Lung (tissue), 12 donors: Measurements from ENCODE around the gene AGBL2. TPM values are rescaled to one million over a fixed set of nuclear protein-coding genes. Genes with fewer than 3 reads are reported as not detected.
A peak's percentile ranks its signal among the peaks of the same experiment; 100 is the strongest.
"Not testable (repeated sequence)": the region's sequence is repeated elsewhere in the genome, so short reads cannot be mapped to it uniquely, and the experiment has no call there.

Experiments
- ATAC-seq: fragments of 200-7000 bp; cut with Tn5 transposase; one replicate; pipeline ENCODE4 v1.9.1; 2020; ENCODE audit warnings: moderate number of reproducible peaks; ENCODE audit not compliant: insufficient read depth, low FRiP score
- DNase-seq, 3 donors: peaks; one replicate each; pipeline ENCODE4 v3.0.0-alpha.2; 2013 to 2017
- H3K27ac ChIP-seq, 2 donors: one replicate each; pipeline ENCODE4 v1.5.1; 2013; ENCODE audit warnings: mild to moderate bottlenecking in 2 of 2, moderate library complexity in 2 of 2, control low read depth in 1 of 2, inconsistent platforms in 1 of 2, low read depth in 1 of 2, low read length in 1 of 2
- H3K27me3 ChIP-seq, 3 donors: one replicate each; pipeline ENCODE4 v1.5.1; 2013; ENCODE audit warnings: low read length in 2 of 3; ENCODE audit not compliant: control insufficient read depth in 3 of 3, insufficient read depth in 3 of 3
- H3K36me3 ChIP-seq, 4 donors: one replicate each; pipeline ENCODE4 v1.5.1; 2013; ENCODE audit warnings: low read length in 4 of 4, mild to moderate bottlenecking in 1 of 4, moderate library complexity in 1 of 4; ENCODE audit not compliant: control insufficient read depth in 4 of 4, insufficient read depth in 4 of 4
- H3K4me1 ChIP-seq, 5 donors: one replicate each; pipeline ENCODE4 v1.5.1; 2013; ENCODE audit warnings: low read length in 5 of 5, mild to moderate bottlenecking in 2 of 5, moderate library complexity in 1 of 5; ENCODE audit not compliant: control insufficient read depth in 5 of 5, insufficient read depth in 5 of 5
- H3K4me3 ChIP-seq: one replicate; pipeline ENCODE4 v1.5.1; 2013; ENCODE audit warnings: mild to moderate bottlenecking, control low read depth, moderate library complexity
- H3K9ac ChIP-seq, 2 donors: one replicate each; pipeline ENCODE4 v1.5.1; 2013; ENCODE audit warnings: low read length in 2 of 2, control low read depth in 1 of 2; ENCODE audit not compliant: insufficient read depth in 1 of 2
- H3K9me3 ChIP-seq, 4 donors: one replicate each; pipeline ENCODE4 v1.5.1; 2013; ENCODE audit warnings: low read length in 3 of 4, mild to moderate bottlenecking in 1 of 4, moderate library complexity in 1 of 4; ENCODE audit not compliant: control insufficient read depth in 4 of 4, insufficient read depth in 3 of 4
- WGBS, 2 donors: extraction: QIAGEN DNeasy Blood & Tissue Kit; methylation state at CpG; one replicate each; pipeline ENCODE4 v1.1.7; 2013; 5-methylcytosine and 5-hydroxymethylcytosine counted together
- polyA plus RNA-seq, 2 donors: library from polyadenylated mRNA; stranded (reverse); fragments of 200-250 nt; gene quantifications; one replicate each; pipeline ENCODE4 v1.2.1, GENCODE V29; 2013
- total RNA-seq, 2 donors: library from RNA; depleted of rRNA in 1 of 2; stranded (reverse); fragments of >200 nt in 1 of 2; gene quantifications; one replicate each; pipeline ENCODE4 v1.2.1, GENCODE V29; 2014 to 2021
- TF ChIP-seq, protein P1 (sequence below): IDR thresholded peaks from 2 replicates; pipeline ENCODE4 v1.5.1; 2012; ENCODE audit warnings: mild to moderate bottlenecking; ENCODE audit errors: control extremely low read depth, extremely low read depth
- donor health status: control.
- donor health status: control.
- donor health status: Bipolar disorder and iron deficiency.
- donor health status: healthy.
- donor health status: DM: yes; HTN: yes; CAD: no.

Gene AGBL2
- total and polyA plus RNA-seq, 4 donors: 3.1 to 12.5 (median 7.1) TPM

GRCh38 chr11:47750725-47751124 lies 35.6 kb upstream of the AGBL2 start:
- Histone ChIP-seq H3K36me3 (peaks cover 48 to 62% (median 56%) of the 10 kb centered on the region in 4 donors), H3K9me3 (no peaks in the 10 kb centered on the region), H3K4me1 (no peaks in the 10 kb centered on the region), H3K4me3 (no peak overlapping the region), H3K9ac (no peak overlapping the region), H3K27me3 (no peaks in the 10 kb centered on the region), H3K27ac (no peak overlapping the region)
- DNase-seq (no peak), ATAC-seq (no peak)
- TF ChIP-seq, protein P1, sequence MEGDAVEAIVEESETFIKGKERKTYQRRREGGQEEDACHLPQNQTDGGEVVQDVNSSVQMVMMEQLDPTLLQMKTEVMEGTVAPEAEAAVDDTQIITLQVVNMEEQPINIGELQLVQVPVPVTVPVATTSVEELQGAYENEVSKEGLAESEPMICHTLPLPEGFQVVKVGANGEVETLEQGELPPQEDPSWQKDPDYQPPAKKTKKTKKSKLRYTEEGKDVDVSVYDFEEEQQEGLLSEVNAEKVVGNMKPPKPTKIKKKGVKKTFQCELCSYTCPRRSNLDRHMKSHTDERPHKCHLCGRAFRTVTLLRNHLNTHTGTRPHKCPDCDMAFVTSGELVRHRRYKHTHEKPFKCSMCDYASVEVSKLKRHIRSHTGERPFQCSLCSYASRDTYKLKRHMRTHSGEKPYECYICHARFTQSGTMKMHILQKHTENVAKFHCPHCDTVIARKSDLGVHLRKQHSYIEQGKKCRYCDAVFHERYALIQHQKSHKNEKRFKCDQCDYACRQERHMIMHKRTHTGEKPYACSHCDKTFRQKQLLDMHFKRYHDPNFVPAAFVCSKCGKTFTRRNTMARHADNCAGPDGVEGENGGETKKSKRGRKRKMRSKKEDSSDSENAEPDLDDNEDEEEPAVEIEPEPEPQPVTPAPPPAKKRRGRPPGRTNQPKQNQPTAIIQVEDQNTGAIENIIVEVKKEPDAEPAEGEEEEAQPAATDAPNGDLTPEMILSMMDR: no peak
- WGBS, 2 donors: 86 to 89% methylated on average over 5 of the region's 5 CpGs

GRCh38 chr11:47742494-47742893 lies 27.3 kb upstream of the AGBL2 start:
- H3K27ac ChIP-seq, H3K4me3 ChIP-seq, H3K9me3 ChIP-seq, H3K9ac ChIP-seq, H3K27me3 ChIP-seq, H3K4me1 ChIP-seq, ATAC-seq, DNase-seq: not testable (repeated sequence)
- 96 to 97% methylated on average over 7 of the region's 7 CpGs for WGBS, 2 donors
- H3K36me3 ChIP-seq: peaks cover 43 to 72% (median 54%) of the 10 kb centered on the region in 4 donors

- H3K9ac ChIP-seq, H3K27me3 ChIP-seq, H3K27ac ChIP-seq, DNase-seq, H3K4me3 ChIP-seq, H3K9me3 ChIP-seq, H3K4me1 ChIP-seq, ATAC-seq: not testable (repeated sequence)
- H3K36me3 ChIP-seq: peaks cover 24 to 56% (median 29%) of the 10 kb centered on the region in 4 donors
- 80 to 82% methylated on average over 7 of the region's 7 CpGs for WGBS, 2 donors
Observed at GRCh38 chr11:47737817-47738216, 22.6 kb upstream of the AGBL2 start.

DNA sequence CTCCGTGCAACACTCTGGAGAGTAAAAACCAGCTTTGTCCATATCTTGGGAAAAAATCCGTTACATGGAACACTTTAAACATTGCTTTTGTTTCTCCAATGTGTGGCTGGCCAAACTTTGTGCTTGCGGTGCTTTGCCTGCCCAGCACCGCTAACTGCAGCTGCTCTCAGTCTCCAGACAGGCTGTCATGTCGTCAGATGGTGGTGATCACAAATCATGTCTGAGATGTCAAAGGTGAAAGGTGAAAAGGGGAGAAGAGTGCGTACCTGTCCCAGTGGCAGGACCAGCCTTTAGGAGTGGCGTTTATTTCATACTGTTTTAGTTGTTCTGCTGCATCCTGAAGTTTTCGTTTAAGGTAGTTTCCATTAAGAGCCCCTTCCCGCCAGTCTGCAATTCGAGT lies 17.1 kb upstream of the AGBL2 start:
- peak overlapping the region in 1 of 2 donors; percentile 15 for H3K27ac ChIP-seq
- no peaks in the 10 kb centered on the region for H3K27me3 ChIP-seq
- no peaks in the 10 kb centered on the region for H3K9me3 ChIP-seq
- ATAC-seq (no peak), DNase-seq (peak; percentile 72 to 88 (median 82))
- no peak overlapping the region for H3K4me3 ChIP-seq
- 83 to 88% methylated on average over 10 of the region's 10 CpGs for WGBS, 2 donors
- H3K9ac ChIP-seq: peak overlapping the region in 1 of 2 donors; percentile 20
- H3K36me3 ChIP-seq: peaks cover 27 to 68% (median 52%) of the 10 kb centered on the region in 4 donors
- H3K4me1 ChIP-seq: peaks cover 0 to 16% (median 0%) of the 10 kb centered on the region in 5 donors
- TF ChIP-seq, protein P1: no peak
